Measurements from ENCODE around the gene HOGA1.

HOGA1 gene

DNA sequence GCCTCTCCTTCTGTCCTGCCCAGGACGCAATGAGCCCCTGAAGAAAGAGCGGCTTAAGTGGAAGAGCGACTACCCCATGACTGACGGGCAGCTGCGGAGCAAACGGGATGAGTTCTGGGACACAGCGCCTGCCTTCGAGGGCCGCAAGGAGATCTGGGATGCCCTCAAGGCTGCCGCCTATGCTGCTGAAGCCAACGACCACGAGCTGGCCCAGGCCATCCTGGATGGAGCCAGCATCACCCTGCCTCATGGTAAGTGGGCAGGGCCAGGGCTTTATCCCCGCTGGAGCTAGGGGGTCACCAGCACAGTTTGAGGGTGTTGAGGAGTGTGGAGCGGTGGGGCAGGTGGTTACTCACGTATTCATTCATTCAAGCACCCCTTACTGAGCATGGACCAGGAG lies 16.3 kb upstream of the HOGA1 start:
- no peaks in the 10 kb centered on the region for H3K9me2 ChIP-seq (replicated peaks; ENCODE audit: insufficient read depth, low read length)
- no peak overlapping the region for H3K27ac ChIP-seq (ENCODE audit: low read depth, low read length)
- no peaks in the 10 kb centered on the region for H3K9me3 ChIP-seq (ENCODE audit: insufficient read depth, low read length)
- H2AFZ ChIP-seq (ENCODE audit: low read depth, low read length, severe bottlenecking) = no peak overlapping the region
- no peaks in the 10 kb centered on the region for H3F3A ChIP-seq (ENCODE audit: insufficient read depth)
- H3K79me2 ChIP-seq (ENCODE audit: insufficient read depth, low read length) = no peaks in the 10 kb centered on the region
- no peaks in the 10 kb centered on the region for H3K36me3 ChIP-seq (ENCODE audit: low read length)
- H3K4me3 ChIP-seq (ENCODE audit: insufficient read depth, low read length, poor library complexity, severe bottlenecking) = no peak overlapping the region
- no peak overlapping the region for H3K9ac ChIP-seq (ENCODE audit: low read length)
- H4K20me1 ChIP-seq (ENCODE audit: low read depth, low read length) = no peaks in the 10 kb centered on the region
- no peak for TF ChIP-seq EZH2phosphoT487 (conservative IDR thresholded peaks at IDR 0.05; ENCODE audit: low read length)
- TF ChIP-seq, protein P1, sequence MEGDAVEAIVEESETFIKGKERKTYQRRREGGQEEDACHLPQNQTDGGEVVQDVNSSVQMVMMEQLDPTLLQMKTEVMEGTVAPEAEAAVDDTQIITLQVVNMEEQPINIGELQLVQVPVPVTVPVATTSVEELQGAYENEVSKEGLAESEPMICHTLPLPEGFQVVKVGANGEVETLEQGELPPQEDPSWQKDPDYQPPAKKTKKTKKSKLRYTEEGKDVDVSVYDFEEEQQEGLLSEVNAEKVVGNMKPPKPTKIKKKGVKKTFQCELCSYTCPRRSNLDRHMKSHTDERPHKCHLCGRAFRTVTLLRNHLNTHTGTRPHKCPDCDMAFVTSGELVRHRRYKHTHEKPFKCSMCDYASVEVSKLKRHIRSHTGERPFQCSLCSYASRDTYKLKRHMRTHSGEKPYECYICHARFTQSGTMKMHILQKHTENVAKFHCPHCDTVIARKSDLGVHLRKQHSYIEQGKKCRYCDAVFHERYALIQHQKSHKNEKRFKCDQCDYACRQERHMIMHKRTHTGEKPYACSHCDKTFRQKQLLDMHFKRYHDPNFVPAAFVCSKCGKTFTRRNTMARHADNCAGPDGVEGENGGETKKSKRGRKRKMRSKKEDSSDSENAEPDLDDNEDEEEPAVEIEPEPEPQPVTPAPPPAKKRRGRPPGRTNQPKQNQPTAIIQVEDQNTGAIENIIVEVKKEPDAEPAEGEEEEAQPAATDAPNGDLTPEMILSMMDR (IDR thresholded peaks at IDR 0.05; ENCODE audit: insufficient read depth, low read length, poor library complexity, severe bottlenecking) = no peak
- H3K4me2 ChIP-seq (ENCODE audit: low read depth, low read length, poor library complexity, severe bottlenecking) = no peak overlapping the region
- H3K27me3 ChIP-seq (ENCODE audit: low read length) = no peaks in the 10 kb centered on the region

DNA sequence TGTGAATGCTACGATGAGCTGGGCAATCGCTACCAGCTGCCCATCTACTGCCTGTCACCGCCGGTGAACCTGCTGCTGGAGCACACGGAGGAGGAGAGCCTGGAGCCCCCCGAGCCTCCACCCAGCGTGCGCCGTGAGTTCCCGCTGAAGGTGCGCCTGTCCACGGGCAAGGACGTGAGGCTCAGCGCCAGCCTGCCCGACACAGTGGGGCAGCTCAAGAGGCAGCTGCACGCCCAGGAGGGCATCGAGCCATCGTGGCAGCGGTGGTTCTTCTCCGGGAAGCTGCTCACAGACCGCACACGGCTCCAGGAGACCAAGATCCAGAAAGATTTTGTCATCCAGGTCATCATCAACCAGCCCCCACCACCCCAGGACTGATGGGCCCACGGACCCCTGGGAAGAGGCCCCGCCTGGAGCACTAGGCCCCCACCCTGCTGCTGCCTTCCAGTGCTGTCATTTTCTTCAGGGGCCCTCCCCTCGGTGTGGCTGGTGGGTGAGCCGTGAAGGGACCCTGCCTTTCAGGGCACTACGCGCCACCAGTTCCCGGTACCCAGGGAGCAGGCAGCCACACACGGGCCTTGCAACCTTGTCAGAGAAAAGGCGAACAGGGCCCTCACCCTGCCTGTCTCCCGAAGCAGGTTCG lies 13.9 kb upstream of the HOGA1 start:
- H3K79me2 ChIP-seq (ENCODE audit: insufficient read depth, low read length) = no peaks in the 10 kb centered on the region
- no peak overlapping the region for H3K27ac ChIP-seq (ENCODE audit: low read depth, low read length)
- no peaks in the 10 kb centered on the region for H3K9me2 ChIP-seq (replicated peaks; ENCODE audit: insufficient read depth, low read length)
- no peaks in the 10 kb centered on the region for H4K20me1 ChIP-seq (ENCODE audit: low read depth, low read length)
- no peak overlapping the region for H3K9ac ChIP-seq (ENCODE audit: low read length)
- TF ChIP-seq, protein P1 (IDR thresholded peaks at IDR 0.05; ENCODE audit: insufficient read depth, low read length, poor library complexity, severe bottlenecking) = no peak
- TF ChIP-seq EZH2phosphoT487 (conservative IDR thresholded peaks at IDR 0.05; ENCODE audit: low read length) = no peak
- H2AFZ ChIP-seq (ENCODE audit: low read depth, low read length, severe bottlenecking) = no peak overlapping the region
- no peaks in the 10 kb centered on the region for H3F3A ChIP-seq (ENCODE audit: insufficient read depth)
- H3K27me3 ChIP-seq (ENCODE audit: low read length) = no peaks in the 10 kb centered on the region
- no peaks in the 10 kb centered on the region for H3K9me3 ChIP-seq (ENCODE audit: insufficient read depth, low read length)
- no peak overlapping the region for H3K4me2 ChIP-seq (ENCODE audit: low read depth, low read length, poor library complexity, severe bottlenecking)
- no peaks in the 10 kb centered on the region for H3K36me3 ChIP-seq (ENCODE audit: low read length)
- H3K4me3 ChIP-seq (ENCODE audit: insufficient read depth, low read length, poor library complexity, severe bottlenecking) = no peak overlapping the region

DNA sequence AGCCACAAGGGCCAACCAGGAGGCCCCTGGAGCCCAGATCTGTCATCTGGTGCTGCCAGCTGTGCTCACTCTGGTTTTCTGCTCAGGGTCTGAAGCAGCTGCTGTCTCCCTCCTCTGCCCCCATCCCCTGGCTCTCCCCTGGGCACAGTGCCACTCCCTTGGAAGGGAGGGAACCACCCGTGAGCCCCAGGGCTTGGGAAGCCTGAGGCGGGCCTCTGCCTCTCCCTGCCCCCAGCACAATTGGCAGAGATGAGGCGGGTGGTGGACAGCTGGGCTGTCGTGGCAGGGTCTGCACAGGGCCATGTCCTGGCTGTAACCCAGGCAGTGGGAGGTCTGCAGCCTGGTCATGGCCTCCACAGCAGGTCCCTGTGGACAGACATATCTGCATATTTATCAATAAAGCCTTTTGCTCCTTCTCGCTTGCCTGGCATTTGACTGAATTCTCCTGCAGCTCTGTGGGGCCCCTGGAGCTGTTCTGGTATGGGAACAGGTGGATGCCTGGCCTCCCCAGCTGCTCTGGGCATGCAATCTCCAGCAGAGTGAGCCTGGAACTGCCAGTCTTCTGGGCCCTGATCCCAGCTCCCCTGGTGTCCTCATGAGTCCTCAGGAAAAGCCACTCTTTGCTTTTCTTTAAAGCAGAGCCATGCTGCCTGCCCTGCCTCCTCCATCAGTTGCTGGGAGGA lies 13.3 kb upstream of the HOGA1 start:
- no peak for TF ChIP-seq EZH2phosphoT487 (conservative IDR thresholded peaks at IDR 0.05; ENCODE audit: low read length)
- TF ChIP-seq, protein P1 (IDR thresholded peaks at IDR 0.05; ENCODE audit: insufficient read depth, low read length, poor library complexity, severe bottlenecking) = no peak
- Histone ChIP-seq H3K4me2 (ENCODE audit: low read depth, low read length, poor library complexity, severe bottlenecking) (no peak overlapping the region), H3K9me3 (ENCODE audit: insufficient read depth, low read length) (no peaks in the 10 kb centered on the region)

More for the DNA sequence above, 13.3 kb upstream of the HOGA1 start:
- no peak overlapping the region for H3K27ac ChIP-seq (ENCODE audit: low read depth, low read length)
- H3K9ac ChIP-seq (ENCODE audit: low read length) = no peak overlapping the region
- no peak overlapping the region for H3K4me3 ChIP-seq (ENCODE audit: insufficient read depth, low read length, poor library complexity, severe bottlenecking)
- H2AFZ ChIP-seq (ENCODE audit: low read depth, low read length, severe bottlenecking) = no peak overlapping the region
- H4K20me1 ChIP-seq (ENCODE audit: low read depth, low read length) = no peaks in the 10 kb centered on the region
- no peaks in the 10 kb centered on the region for H3K79me2 ChIP-seq (ENCODE audit: insufficient read depth, low read length)
- H3K27me3 ChIP-seq (ENCODE audit: low read length) = no peaks in the 10 kb centered on the region
- no peaks in the 10 kb centered on the region for H3K36me3 ChIP-seq (ENCODE audit: low read length)
- H3K9me2 ChIP-seq (replicated peaks; ENCODE audit: insufficient read depth, low read length) = no peaks in the 10 kb centered on the region
- H3F3A ChIP-seq (ENCODE audit: insufficient read depth) = no peaks in the 10 kb centered on the region

Data from SU-DHL-6 (cell line).